ENCODE data around the gene MANF.

The MANF gene

DNA sequence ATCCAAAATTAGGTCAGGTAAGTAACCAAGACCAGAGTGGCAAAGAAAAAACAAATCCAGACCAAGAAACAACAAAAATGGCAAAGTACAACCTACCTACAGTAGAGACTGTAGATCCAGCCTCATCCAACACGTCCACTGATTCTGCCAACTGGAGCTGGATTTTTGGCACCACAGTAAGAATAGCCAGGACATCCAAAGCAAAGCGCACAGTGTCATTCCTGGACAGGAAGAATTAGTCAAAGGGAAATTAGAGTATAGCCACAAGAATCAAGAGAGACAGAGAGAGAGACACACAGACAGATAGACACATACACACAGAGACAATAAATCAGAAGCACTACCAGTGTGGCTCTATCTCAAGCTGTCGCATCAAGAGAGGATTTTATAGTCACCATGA lies 37.1 kb downstream of the MANF start:
- in situ Hi-C loops (cut with HindIII; ENCODE audit: low sequenced_read_pairs): no loop called here

DNA sequence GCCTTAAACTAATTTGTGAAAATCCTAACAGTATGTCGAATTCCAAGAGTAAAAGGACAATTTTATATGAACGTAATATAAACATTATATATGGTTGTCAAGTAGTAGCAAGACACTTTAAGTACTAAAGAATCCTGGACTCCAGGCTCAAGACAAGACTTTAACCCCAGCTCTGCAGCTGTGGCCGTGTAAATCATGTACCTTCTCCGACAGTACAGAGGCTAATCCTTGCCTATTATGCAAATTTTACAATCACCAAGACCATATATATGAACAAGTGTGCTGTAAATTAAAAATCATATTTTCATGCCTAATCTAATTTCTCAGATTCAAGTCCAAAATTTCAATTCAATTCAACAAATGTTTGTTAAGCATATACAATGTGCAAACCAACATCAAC lies 41.8 kb downstream of the MANF start:
- in situ Hi-C loops (cut with HindIII; ENCODE audit: low sequenced_read_pairs): no loop called here

DNA sequence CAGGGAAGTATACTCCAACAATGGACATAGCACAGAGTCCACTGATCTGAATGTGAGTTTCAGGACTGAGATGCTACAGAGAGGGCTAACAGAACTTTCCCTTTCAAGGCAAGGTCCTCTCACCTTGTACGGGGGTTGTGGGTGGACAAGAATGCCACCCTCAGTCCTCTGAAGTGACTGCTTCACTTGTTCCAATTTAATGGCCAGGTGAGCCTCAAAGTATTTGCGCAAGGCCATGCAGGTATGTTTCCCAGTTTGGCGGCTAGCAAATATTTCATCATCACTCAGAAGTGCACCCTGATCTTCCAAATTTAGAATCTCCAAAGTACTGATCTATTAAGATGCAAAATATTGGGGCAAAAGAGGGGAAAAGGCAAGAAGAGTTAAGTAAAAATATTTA lies 44.0 kb downstream of the MANF start:
- in situ Hi-C loops (cut with HindIII; ENCODE audit: low sequenced_read_pairs): no loop called here

DNA sequence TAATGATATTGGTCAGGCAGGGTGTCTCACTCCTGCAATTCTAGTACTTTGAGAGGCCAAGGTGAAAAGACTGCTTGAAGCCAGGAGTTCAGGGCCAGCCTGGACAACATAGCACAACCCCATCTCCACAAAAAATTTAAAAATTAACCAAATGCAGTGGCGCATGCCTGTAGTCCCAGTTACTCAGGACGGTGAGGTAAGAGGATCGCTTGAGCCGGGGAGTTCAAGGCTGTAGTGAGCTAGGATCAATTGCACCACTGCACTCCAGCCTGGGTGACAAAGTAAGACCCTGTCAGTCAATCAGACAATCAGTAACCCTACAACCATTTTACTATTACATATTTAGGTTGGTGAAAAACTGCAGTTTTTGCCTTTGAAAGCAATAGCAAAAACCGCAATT lies 49.0 kb downstream of the MANF start:
- in situ Hi-C loops (cut with HindIII; ENCODE audit: low sequenced_read_pairs): no loop called here

DNA sequence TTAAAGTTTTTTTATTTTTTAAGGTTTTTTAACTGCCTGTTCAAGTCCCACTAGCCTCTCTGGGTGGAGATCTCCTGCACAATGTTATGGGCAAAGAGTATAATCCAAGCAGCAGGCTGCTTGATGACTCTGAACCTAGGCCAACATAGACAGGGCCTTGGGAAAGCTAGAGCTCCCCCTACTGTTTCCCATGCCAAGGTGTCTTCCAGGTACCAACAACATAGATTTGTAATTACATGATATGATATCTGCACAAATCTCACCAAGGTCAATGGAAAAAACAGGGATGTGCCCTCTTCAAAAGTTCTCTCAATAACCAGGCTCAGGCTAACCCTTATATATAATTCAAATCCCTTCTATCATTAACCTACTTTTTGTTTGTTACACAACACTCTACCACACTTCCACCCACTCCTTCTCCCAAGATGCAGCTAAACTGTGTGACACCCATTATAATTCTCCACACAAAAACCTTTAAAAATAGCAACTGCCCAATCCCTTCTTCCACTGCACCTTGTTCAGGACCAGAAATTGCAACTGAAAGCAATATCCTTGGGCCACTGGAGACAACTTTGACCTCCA lies 49.7 kb downstream of the MANF start:
- in situ Hi-C loops (cut with HindIII; ENCODE audit: low sequenced_read_pairs): no loop called here

DNA sequence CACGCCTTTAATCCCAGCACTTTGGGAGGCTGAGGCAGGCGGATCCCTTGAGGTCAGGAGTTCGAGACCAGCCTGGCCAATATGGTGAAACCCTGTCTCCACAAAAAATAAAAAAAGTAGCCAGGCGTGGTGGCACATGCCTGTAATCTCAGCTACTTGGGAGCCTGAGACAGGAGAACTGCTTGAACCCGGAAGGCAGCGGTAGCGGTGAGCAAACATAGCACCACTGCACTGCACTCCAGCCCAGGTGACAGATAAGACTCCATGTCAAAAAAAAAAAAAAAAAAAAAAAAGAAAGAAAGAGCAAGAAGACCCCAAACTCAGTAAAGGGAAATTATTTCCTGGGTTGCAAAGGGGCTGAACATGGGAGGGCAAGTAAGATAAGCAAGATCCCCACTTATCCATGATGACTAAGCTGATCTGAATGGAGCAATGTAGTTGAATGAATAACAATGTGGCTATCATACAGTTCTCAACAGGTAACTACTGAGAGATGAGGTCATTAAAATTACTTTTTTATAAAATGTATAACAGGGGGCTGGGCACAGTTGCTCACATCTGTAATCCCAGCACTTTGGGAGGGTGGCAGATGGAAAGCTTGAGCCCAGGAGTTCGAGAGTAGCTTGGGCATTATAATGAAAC lies 52.0 kb downstream of the MANF start:
- in situ Hi-C loops (cut with HindIII; ENCODE audit: low sequenced_read_pairs): no loop called here
